Natural killer cell (primary cell): Measurements from ENCODE around the gene PARVG. TPM values are rescaled to one million over a fixed set of nuclear protein-coding genes. Genes with fewer than 3 reads are reported as not detected.

Experiments
- ATAC-seq, 3 donors: fragments of 150-1000 bp in 2 of 3; fragments of 200-7000 bp in 1 of 3; cut with Tn5 transposase; 1 replicate in 1 of 3; 2 replicates in 2 of 3; pipeline ENCODE4 v1.10.0; 2021; ENCODE audit warnings: mild to moderate bottlenecking in 2 of 3, moderate library complexity in 2 of 3
- DNase-seq, 2 donors: peaks; one replicate each; pipeline versions ENCODE4 v3.0.0 to v3.0.0-alpha.2; 2013 to 2021; ENCODE audit warnings: mixed read lengths in 1 of 2
- H3K27ac ChIP-seq: one replicate; pipeline ENCODE4 v1.5.1; 2013; ENCODE audit warnings: mild to moderate bottlenecking, low read length
- H3K27me3 ChIP-seq: one replicate; pipeline ENCODE4 v1.6.1; 2013; ENCODE audit warnings: low read length; ENCODE audit not compliant: control insufficient read depth, insufficient read depth
- H3K36me3 ChIP-seq: one replicate; pipeline ENCODE4 v1.6.1; 2013; ENCODE audit warnings: low read length; ENCODE audit not compliant: control insufficient read depth, insufficient read depth
- H3K4me1 ChIP-seq: one replicate; pipeline ENCODE4 v1.6.1; 2013; ENCODE audit warnings: low read length; ENCODE audit not compliant: control insufficient read depth, insufficient read depth
- H3K4me3 ChIP-seq: one replicate; pipeline ENCODE4 v1.5.1; 2013; ENCODE audit warnings: low read length
- H3K9me3 ChIP-seq: one replicate; pipeline ENCODE4 v1.6.1; 2013; ENCODE audit warnings: low read length; ENCODE audit not compliant: control insufficient read depth, insufficient read depth
- H3K27ac Mint-ChIP-seq, 2 donors: one replicate each; pipeline ENCODE4 v1.8.0; 2022; ENCODE audit warnings: mild to moderate bottlenecking in 2 of 2, mixed read lengths in 2 of 2, moderate library complexity in 1 of 2
- H3K27me3 Mint-ChIP-seq, 2 donors: one replicate each; pipeline ENCODE4 v1.8.0; 2022; ENCODE audit warnings: low read depth in 2 of 2, mixed read lengths in 2 of 2
- H3K36me3 Mint-ChIP-seq: one replicate; pipeline ENCODE4 v1.8.0; 2022; ENCODE audit warnings: mixed read lengths
- H3K4me1 Mint-ChIP-seq, 2 donors: one replicate each; pipeline ENCODE4 v1.8.0; 2022; ENCODE audit warnings: mixed read lengths in 2 of 2
- H3K4me3 Mint-ChIP-seq: one replicate; pipeline ENCODE4 v1.8.0; 2022; ENCODE audit warnings: mild to moderate bottlenecking, moderate library complexity, mixed read lengths
- H3K9me3 Mint-ChIP-seq, 2 donors: one replicate each; pipeline ENCODE4 v1.8.0; 2022; ENCODE audit warnings: mixed read lengths in 2 of 2
- CTCF ChIP-seq: fragments of 200-600 bp; IDR thresholded peaks from one replicate; pipeline ENCODE4 v1.8.0; 2022; ENCODE audit warnings: antibody characterized with exemption
- WGBS: methylation state at CpG from one replicate; pipeline ENCODE4 v1.1.7; 2013; ENCODE audit warnings: missing lambda C conversion rate; ENCODE audit not compliant: insufficient coverage; 5-methylcytosine and 5-hydroxymethylcytosine counted together
- intact Hi-C: fragments of 100-400 bp; cut with micrococcal nuclease; formaldehyde crosslinking; loops from one replicate; pipeline ENCODE4 v1.14.2; 2022
- total RNA-seq, 4 donors: library from RNA; stranded (reverse); fragments of 120-200 nt in 1 of 4; gene quantifications; one replicate each; pipeline versions ENCODE4 v1.2.3 to v1.2.4, GENCODE V29; 2013 to 2022

Gene PARVG
- total RNA-seq, 3 donors from 2014 or later (not counting 1 experiment from before 2014, with no cell fraction given), result 130 to 146 (median 131) TPM

DNA sequence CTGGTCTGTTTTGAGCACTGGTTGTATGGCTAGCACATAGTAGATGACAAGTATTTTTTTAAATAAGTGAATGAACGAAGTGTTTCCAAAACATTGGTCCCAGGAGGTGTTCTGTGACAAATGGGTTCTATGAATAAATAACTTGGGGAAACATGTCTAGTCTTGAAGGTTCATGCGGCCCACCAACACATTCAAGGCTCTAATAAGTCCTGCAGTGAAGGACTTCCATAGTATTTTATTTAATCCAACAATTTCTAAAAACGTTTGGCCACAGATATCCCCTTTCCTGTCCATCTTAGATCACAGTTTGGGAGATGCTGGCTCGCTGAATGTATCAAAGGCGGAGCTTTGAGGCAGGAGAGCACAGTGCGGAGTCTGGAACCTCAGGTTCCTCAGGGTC, 22.5 kb downstream of the PARVG start:
- WGBS, result 78% methylated on average over 6 of the region's 6 CpGs
- Histone ChIP-seq H3K27me3 (no peaks in the 10 kb centered on the region), H3K27ac (no peak overlapping the region), H3K4me3 (no peak overlapping the region), H3K4me1 (peaks cover 21% of the 10 kb centered on the region), H3K9me3 (no peaks in the 10 kb centered on the region), H3K36me3 (peaks cover 36% of the 10 kb centered on the region)
- no peaks in the 10 kb centered on the region for H3K27me3 Mint-ChIP-seq
- intact Hi-C loops, result no loop called here
- H3K4me3 Mint-ChIP-seq, result no peak overlapping the region
- no peaks in the 10 kb centered on the region for H3K9me3 Mint-ChIP-seq
- DNase-seq (no peak), ATAC-seq (no peak)
- no peak for TF ChIP-seq CTCF
- H3K4me1 Mint-ChIP-seq, result peaks cover 16 to 43% of the 10 kb centered on the region in 2 donors
- peaks cover 21% of the 10 kb centered on the region for H3K36me3 Mint-ChIP-seq
- H3K27ac Mint-ChIP-seq, result peak overlapping the region in 1 of 2 donors; percentile 29

DNA sequence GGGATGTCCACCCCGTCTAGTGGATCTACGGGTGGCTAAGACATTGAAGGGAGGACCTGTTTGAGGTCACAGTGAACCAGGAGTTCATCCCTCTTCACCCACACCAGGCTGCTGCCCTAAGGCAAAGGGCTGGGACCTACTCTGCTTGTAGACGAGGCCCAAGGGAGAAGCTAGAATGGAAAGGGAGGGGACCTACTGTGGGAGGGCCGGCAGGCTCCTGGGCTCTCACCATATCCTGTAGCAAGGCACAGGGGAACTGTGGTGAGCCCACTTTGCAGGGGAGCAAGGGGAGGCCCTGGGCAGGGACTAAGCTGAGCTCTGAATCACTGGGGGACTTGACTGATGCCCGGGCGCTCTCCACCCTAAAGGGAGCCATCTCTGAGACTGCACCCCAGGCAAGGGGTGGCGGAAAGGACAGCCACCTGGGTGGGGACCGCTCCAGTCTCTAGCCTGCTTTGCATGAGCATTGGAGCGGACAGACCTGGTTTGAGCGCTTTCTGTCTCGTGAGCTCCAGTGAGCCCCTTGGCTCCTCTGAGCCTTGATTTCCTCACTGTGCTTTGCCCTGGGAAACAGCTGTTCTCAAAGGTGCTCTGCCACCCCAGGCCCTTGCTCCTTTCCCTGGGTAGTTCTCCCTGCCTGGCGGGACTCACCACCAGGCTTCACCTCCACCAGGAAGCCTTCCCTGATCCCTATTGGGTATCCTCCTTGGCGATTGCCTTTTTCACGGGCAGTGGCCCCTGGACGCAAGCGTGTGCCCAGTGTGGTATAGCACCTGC, 24.2 kb downstream of the PARVG start:
- no peak overlapping the region for H3K27ac ChIP-seq
- no peak overlapping the region for H3K4me3 ChIP-seq
- H3K4me3 Mint-ChIP-seq, result no peak overlapping the region
- 84% methylated on average over 16 of the region's 16 CpGs for WGBS
- no peak for DNase-seq
- H3K27me3 ChIP-seq, result no peaks in the 10 kb centered on the region
- peaks cover 21% of the 10 kb centered on the region for H3K36me3 ChIP-seq
- H3K9me3 ChIP-seq, result no peaks in the 10 kb centered on the region
- peak overlapping the region in 1 of 2 donors; percentile 53 for H3K27ac Mint-ChIP-seq
- TF ChIP-seq CTCF, result no peak
- intact Hi-C loops, result no loop called here
- no peak for ATAC-seq
- H3K9me3 Mint-ChIP-seq, result peaks cover 3 to 11% of the 10 kb centered on the region in 2 donors
- H3K27me3 Mint-ChIP-seq, result no peaks in the 10 kb centered on the region
- peaks cover 19% of the 10 kb centered on the region for H3K36me3 Mint-ChIP-seq
- peaks cover 19 to 40% of the 10 kb centered on the region in 2 donors for H3K4me1 Mint-ChIP-seq
- H3K4me1 ChIP-seq, result peaks cover 18% of the 10 kb centered on the region

GRCh38 chr22:44205516-44206329, 25.0 kb downstream of the PARVG start:
- Histone ChIP-seq H3K4me3 (no peak overlapping the region), H3K27ac (no peak overlapping the region), H3K9me3 (no peaks in the 10 kb centered on the region), H3K4me1 (peaks cover 11% of the 10 kb centered on the region), H3K27me3 (no peaks in the 10 kb centered on the region), H3K36me3 (peaks cover 13% of the 10 kb centered on the region)
- DNase-seq (no peak), ATAC-seq (no peak)
- H3K4me1 Mint-ChIP-seq, result peaks cover 24 to 36% of the 10 kb centered on the region in 2 donors
- H3K9me3 Mint-ChIP-seq, result peaks cover 3 to 11% of the 10 kb centered on the region in 2 donors
- TF ChIP-seq CTCF, result no peak
- intact Hi-C loops, result no loop called here
- H3K4me3 Mint-ChIP-seq, result no peak overlapping the region
- peak overlapping the region in 1 of 2 donors; percentile 53 for H3K27ac Mint-ChIP-seq
- H3K36me3 Mint-ChIP-seq, result peaks cover 22% of the 10 kb centered on the region
- WGBS, result 95% methylated on average over 16 of the region's 16 CpGs
- no peaks in the 10 kb centered on the region for H3K27me3 Mint-ChIP-seq
